ENCODE results near the gene ZNF106. TPM values are rescaled to one million over a fixed set of nuclear protein-coding genes. Genes with fewer than 3 reads are reported as not detected.

Gene ZNF106
- total RNA-seq, 1 donor from 2014 or later, result 680 TPM

DNA sequence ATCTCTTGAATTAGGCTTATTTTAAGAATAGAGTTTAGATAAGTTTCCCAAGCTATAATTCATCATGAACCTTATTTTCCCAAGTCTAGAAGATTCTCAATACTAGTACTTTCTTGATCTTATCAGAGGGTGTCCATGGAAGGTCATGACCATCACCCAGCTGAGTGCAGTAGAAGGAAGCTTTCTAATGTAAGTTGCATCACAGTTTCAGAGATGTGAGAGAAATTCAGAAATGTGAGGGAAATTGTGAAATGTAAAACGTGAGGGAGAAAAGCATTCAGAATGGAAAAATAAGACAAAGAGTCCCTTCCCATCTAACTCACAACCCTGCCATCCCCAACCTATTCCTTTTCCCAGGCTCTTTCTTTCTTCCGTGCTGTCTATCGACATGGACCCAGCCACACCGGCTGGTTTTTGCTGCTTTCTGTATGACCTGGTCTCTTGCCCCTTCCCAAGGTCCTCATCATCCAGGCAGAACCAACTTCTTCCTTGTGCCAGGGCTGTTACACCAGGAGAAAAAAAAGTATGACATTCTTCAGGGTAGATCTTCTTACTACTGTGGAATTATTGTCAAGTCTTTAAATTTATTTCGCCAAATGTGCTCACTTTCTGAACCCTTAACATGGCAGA, 124.9 kb downstream of the ZNF106 start:
- Histone ChIP-seq H3K27ac (replicated peaks) (no peak overlapping the region), H3K4me3 (no peak overlapping the region), H3K9me3 (replicated peaks) (peaks cover under 1% of the 10 kb centered on the region), H3K4me1 (peaks cover 7% of the 10 kb centered on the region), H3K36me3 (no peaks in the 10 kb centered on the region), H3K27me3 (ENCODE audit: low read depth) (no peaks in the 10 kb centered on the region)
- TF ChIP-seq, protein P1, sequence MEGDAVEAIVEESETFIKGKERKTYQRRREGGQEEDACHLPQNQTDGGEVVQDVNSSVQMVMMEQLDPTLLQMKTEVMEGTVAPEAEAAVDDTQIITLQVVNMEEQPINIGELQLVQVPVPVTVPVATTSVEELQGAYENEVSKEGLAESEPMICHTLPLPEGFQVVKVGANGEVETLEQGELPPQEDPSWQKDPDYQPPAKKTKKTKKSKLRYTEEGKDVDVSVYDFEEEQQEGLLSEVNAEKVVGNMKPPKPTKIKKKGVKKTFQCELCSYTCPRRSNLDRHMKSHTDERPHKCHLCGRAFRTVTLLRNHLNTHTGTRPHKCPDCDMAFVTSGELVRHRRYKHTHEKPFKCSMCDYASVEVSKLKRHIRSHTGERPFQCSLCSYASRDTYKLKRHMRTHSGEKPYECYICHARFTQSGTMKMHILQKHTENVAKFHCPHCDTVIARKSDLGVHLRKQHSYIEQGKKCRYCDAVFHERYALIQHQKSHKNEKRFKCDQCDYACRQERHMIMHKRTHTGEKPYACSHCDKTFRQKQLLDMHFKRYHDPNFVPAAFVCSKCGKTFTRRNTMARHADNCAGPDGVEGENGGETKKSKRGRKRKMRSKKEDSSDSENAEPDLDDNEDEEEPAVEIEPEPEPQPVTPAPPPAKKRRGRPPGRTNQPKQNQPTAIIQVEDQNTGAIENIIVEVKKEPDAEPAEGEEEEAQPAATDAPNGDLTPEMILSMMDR (IDR thresholded peaks at IDR 0.05; ENCODE audit: borderline replicate concordance), result no peak
- intact Hi-C loops (cut with micrococcal nuclease), result no loop called here
- DNase-seq, result no peak

GRCh38 chr15:42364529-42364928, 126.4 kb downstream of the ZNF106 start:
- Histone ChIP-seq H3K27me3 (ENCODE audit: low read depth) (no peaks in the 10 kb centered on the region), H3K36me3 (no peaks in the 10 kb centered on the region), H3K9me3 (replicated peaks) (no peaks in the 10 kb centered on the region), H3K27ac (replicated peaks) (no peak overlapping the region), H3K4me1 (peaks cover 7% of the 10 kb centered on the region), H3K4me3 (no peak overlapping the region)
- DNase-seq, result no peak
- intact Hi-C loops (cut with micrococcal nuclease), result no loop called here
- TF ChIP-seq, protein P1 (IDR thresholded peaks at IDR 0.05; ENCODE audit: borderline replicate concordance), result no peak

- no peak overlapping the region for H3K4me3 ChIP-seq
- H3K27ac ChIP-seq (replicated peaks), result no peak overlapping the region
- peaks cover 7% of the 10 kb centered on the region for H3K4me1 ChIP-seq
- no peaks in the 10 kb centered on the region for H3K9me3 ChIP-seq (replicated peaks)
- H3K27me3 ChIP-seq (ENCODE audit: low read depth), result no peaks in the 10 kb centered on the region
- TF ChIP-seq, protein P1 (IDR thresholded peaks at IDR 0.05; ENCODE audit: borderline replicate concordance), result no peak
- no peak for DNase-seq
- intact Hi-C loops (cut with micrococcal nuclease), result no loop called here
- H3K36me3 ChIP-seq, result no peaks in the 10 kb centered on the region
Observed at GRCh38 chr15:42363942-42364341, 127.0 kb downstream of the ZNF106 start.

- H3K27ac ChIP-seq (replicated peaks), result no peak overlapping the region
- DNase-seq, result no peak
- no peaks in the 10 kb centered on the region for H3K36me3 ChIP-seq
- TF ChIP-seq, protein P1 (IDR thresholded peaks at IDR 0.05; ENCODE audit: borderline replicate concordance), result no peak
- no peaks in the 10 kb centered on the region for H3K27me3 ChIP-seq (ENCODE audit: low read depth)
- H3K4me1 ChIP-seq, result peaks cover 7% of the 10 kb centered on the region
- intact Hi-C loops (cut with micrococcal nuclease), result no loop called here
- no peak overlapping the region for H3K4me3 ChIP-seq
- H3K9me3 ChIP-seq (replicated peaks), result no peaks in the 10 kb centered on the region
Observed at GRCh38 chr15:42363487-42363886, 127.5 kb downstream of the ZNF106 start.

Other genes with a start within 250 kb of the ZNF106 start
- 14.5 TPM for gene GANC, start 217.9 kb downstream of the ZNF106 start, total RNA-seq
- 16.4 TPM for gene TMEM87A, start 217.7 kb downstream of the ZNF106 start, total RNA-seq
- gene CAPN3, start 131.6 kb downstream of the ZNF106 start, total RNA-seq, result 6.0 TPM
- gene SNAP23, start 4.5 kb upstream of the ZNF106 start, total RNA-seq, result 34.1 TPM
- 15.0 TPM for gene LRRC57, start 57.7 kb upstream of the ZNF106 start, total RNA-seq
- 9.9 TPM for gene HAUS2, start 57.7 kb upstream of the ZNF106 start, total RNA-seq
- gene STARD9, start 84.5 kb upstream of the ZNF106 start, total RNA-seq, result 4.9 TPM
- gene CDAN1, start 246.0 kb upstream of the ZNF106 start, total RNA-seq, result 6.2 TPM

Measured in left ventricle myocardium inferior (tissue), 1 donor.